ENCODE results near the gene SPATA2. TPM values are rescaled to one million over a fixed set of nuclear protein-coding genes. Genes with fewer than 3 reads are reported as not detected.

SPATA2 gene
- total and polyA plus RNA-seq, 2 of the 8 experiments (the other 6 are each of a cell fraction or from before 2014, with no cell fraction given) = 11.0 to 13.0 TPM

GRCh38 chr20:49877386-49877921 is 37.9 kb downstream of the SPATA2 start (continued):
- TF ChIP-seq NANOG (IDR thresholded peaks at IDR 0.05; ENCODE audit: insufficient read depth, low read depth, low read length, poor library complexity, severe bottlenecking) = no peak
- TF ChIP-seq CTCF (IDR thresholded peaks at IDR 0.05; ENCODE audit: control extremely low read depth in 1 of 3, insufficient read depth in 1 of 3, low read depth in 1 of 3, low read length in 3 of 3) = no peak
- no peak for TF ChIP-seq CHD2 (IDR thresholded peaks at IDR 0.05; ENCODE audit: low read length)
- no peak for TF ChIP-seq SP1 (IDR thresholded peaks at IDR 0.05; ENCODE audit: low read depth, low read length)
- no peak for TF ChIP-seq POLR2A (IDR thresholded peaks at IDR 0.05; ENCODE audit: control extremely low read depth in 1 of 2, low read depth in 2 of 2, low read length in 2 of 2)
- no peak for TF ChIP-seq POLR2AphosphoS5 (IDR thresholded peaks at IDR 0.05; ENCODE audit: low read depth, low read length)
- no peak for TF ChIP-seq SP4 (IDR thresholded peaks at IDR 0.05; ENCODE audit: low read length)
- TF ChIP-seq E2F6 (IDR thresholded peaks at IDR 0.05) = no peak
- no peak for TF ChIP-seq KDM1A (IDR thresholded peaks at IDR 0.05; ENCODE audit: borderline replicate concordance, low read length)

Data from H1 (cell line).